HepG2 (cell line): ENCODE measurements around the gene RIPK3. TPM values are rescaled to one million over a fixed set of nuclear protein-coding genes. Genes with fewer than 3 reads are reported as not detected.

Experiments used
- ATAC-seq: fragments of 200-7000 bp; cut with Tn5 transposase; 3 replicates; pipeline ENCODE4 v1.9.1; 2020; ENCODE audit warnings: mild to moderate bottlenecking, moderate library complexity
- BruUV-seq: library from RNA; stranded (reverse); fragments of 400-500 nt; replicated peaks from 2 replicates; lab custom pipeline; 2021; lab: Mats Ljungman, UMichigan
- CTCF ChIA-PET: fragments of 300-600 bp; formaldehyde crosslinking; extraction: SDS; loops from one replicate; lab custom pipeline; 2021; ENCODE audit warnings: low total read pairs, inconsistent platforms, low intra/inter-chr PET ratio; lab: Yijun Ruan, JAX
- POLR2A ChIA-PET: fragments of 350-600 bp; sonication (Branson Sonifier 250); formaldehyde crosslinking; loops from one replicate; lab custom pipeline; 2020; ENCODE audit warnings: antibody characterized with exemption, inconsistent platforms; lab: Yijun Ruan, JAX
- DNase-seq: peaks from one replicate; pipeline ENCODE4 v3.0.0-alpha.2; 2015; ENCODE audit warnings: low spot score
- FAIRE-seq: peaks from 3 replicates; lab custom pipeline; 2011; peaks lifted over from hg19 to GRCh38; lab: Jason Lieb, UNC
- H2AFZ ChIP-seq: one replicate; pipeline ENCODE4 v1.6.1; 2011; ENCODE audit warnings: low read length, inconsistent platforms
- H3K27ac ChIP-seq: fragments of 300-600 bp; 3 replicates; pipeline ENCODE4 v1.8.0; 2011; ENCODE audit warnings: mixed run types, mild to moderate bottlenecking, mixed read lengths, low read length, inconsistent platforms; ENCODE audit not compliant: insufficient read depth; ENCODE audit errors: extremely low read length
- H3K27me3 ChIP-seq, 2 experiments: fragments of 200-600 bp in 1 of 2; 2 replicates in 1 of 2; 3 replicates in 1 of 2; pipeline versions ENCODE4 v1.6.0 to v1.8.0; 2011; ENCODE audit warnings: low read length in 2 of 2, mild to moderate bottlenecking in 2 of 2, moderate library complexity in 2 of 2, inconsistent platforms in 1 of 2; ENCODE audit not compliant: insufficient read depth in 2 of 2, control insufficient read depth in 1 of 2
- H3K36me3 ChIP-seq, 2 experiments: fragments of 200-600 bp in 1 of 2; replicated peaks in 1 of 2; 2 replicates in 1 of 2; 3 replicates in 1 of 2; pipeline versions ENCODE4 v1.5.1 to v1.8.0; 2011; ENCODE audit warnings: low read length in 2 of 2, inconsistent platforms in 1 of 2; ENCODE audit not compliant: insufficient read depth in 2 of 2, control insufficient read depth in 1 of 2
- H3K4me1 ChIP-seq: 2 replicates; pipeline ENCODE4 v1.5.1; 2012; ENCODE audit warnings: low read length, inconsistent platforms; ENCODE audit not compliant: insufficient read depth
- H3K4me2 ChIP-seq: 2 replicates; pipeline ENCODE4 v1.6.0; 2011; ENCODE audit warnings: low read depth, low read length, inconsistent platforms
- H3K4me3 ChIP-seq, 3 experiments: fragments of 200-600 bp in 1 of 3; sonication (generic), shearing (Covaris generic) in 1 of 3; replicated peaks in 1 of 3; 2 replicates each; pipeline ENCODE4 v1.5.1; 2011 to 2016; ENCODE audit warnings: low read length in 3 of 3, inconsistent platforms in 2 of 3, low read depth in 2 of 3, mild to moderate bottlenecking in 2 of 3, control low read depth in 1 of 3, mixed read lengths in 1 of 3; ENCODE audit not compliant: insufficient read depth in 1 of 3
- H3K79me2 ChIP-seq: one replicate; pipeline ENCODE4 v1.6.1; 2011; ENCODE audit warnings: low read length, inconsistent platforms; ENCODE audit not compliant: insufficient read depth
- H3K9ac ChIP-seq: 2 replicates; pipeline ENCODE4 v1.6.0; 2011; ENCODE audit warnings: mild to moderate bottlenecking, low read depth, low read length, inconsistent platforms; ENCODE audit not compliant: insufficient read depth
- H3K9me3 ChIP-seq: 2 replicates; pipeline ENCODE4 v1.5.1; 2012; ENCODE audit warnings: mild to moderate bottlenecking, low read length
- H4K20me1 ChIP-seq: 2 replicates; pipeline ENCODE4 v1.6.0; 2011; ENCODE audit warnings: inconsistent platforms, mild to moderate bottlenecking, low read length, moderate library complexity; ENCODE audit not compliant: insufficient read depth
- EED ChIP-seq: sonication (generic); formaldehyde crosslinking; IDR thresholded peaks from 2 replicates; pipeline ENCODE4 v1.5.0; 2020; ENCODE audit warnings: mild to moderate bottlenecking, missing genetic modification reagents
- HNRNPLL ChIP-seq: fragments of 200-400 bp; formaldehyde crosslinking; IDR thresholded peaks from 2 replicates; pipeline ENCODE4 v1.6.1; 2017; ENCODE audit warnings: mild to moderate bottlenecking, low read depth, low read length; ENCODE audit not compliant: poor library complexity, severe bottlenecking
- KAT8 ChIP-seq: IDR thresholded peaks from 2 replicates; pipeline ENCODE4 v1.6.1; 2016; ENCODE audit warnings: missing genetic modification reagents, missing compliant biosample characterization
- MBD4 ChIP-seq: IDR thresholded peaks from 2 replicates; pipeline ENCODE4 v1.6.1; 2012; ENCODE audit warnings: low read length, inconsistent platforms, borderline replicate concordance
- NAIF1 ChIP-seq: sonication (generic); formaldehyde crosslinking; IDR thresholded peaks from 2 replicates; pipeline ENCODE4 v1.5.0; 2020; ENCODE audit warnings: mild to moderate bottlenecking, missing genetic modification reagents, borderline replicate concordance
- PHB2 ChIP-seq: fragments of 450-650 bp; IDR thresholded peaks from 2 replicates; pipeline ENCODE4 v1.6.1; 2018; ENCODE audit not compliant: partially characterized antibody
- RBM39 ChIP-seq: fragments of 200-400 bp; formaldehyde crosslinking; IDR thresholded peaks from one replicate; pipeline ENCODE4 v1.6.1; 2018; ENCODE audit warnings: antibody characterized with exemption, mild to moderate bottlenecking, low read depth, low read length; ENCODE audit not compliant: poor library complexity, severe bottlenecking
- SATB2 ChIP-seq: sonication (generic); formaldehyde crosslinking; IDR thresholded peaks from 2 replicates; pipeline ENCODE4 v1.5.0; 2020; ENCODE audit warnings: missing genetic modification reagents
- SRF ChIP-seq: IDR thresholded peaks from 2 replicates; pipeline ENCODE4 v1.6.1; 2011; ENCODE audit warnings: mild to moderate bottlenecking, low read depth, low read length, moderate library complexity
- ZBTB2 ChIP-seq: sonication (generic); formaldehyde crosslinking; IDR thresholded peaks from 2 replicates; pipeline ENCODE4 v1.8.0; 2022; ENCODE audit warnings: low read depth, missing genetic modification reagents
- ZMYM2 ChIP-seq: sonication (generic); formaldehyde crosslinking; IDR thresholded peaks from 2 replicates; pipeline ENCODE4 v1.8.0; 2022; ENCODE audit warnings: mild to moderate bottlenecking, missing genetic modification reagents
- ZNF724P ChIP-seq: sonication (generic); formaldehyde crosslinking; IDR thresholded peaks from 2 replicates; pipeline ENCODE4 v1.8.0; 2022; ENCODE audit warnings: missing genetic modification reagents, borderline replicate concordance
- WGBS: methylation state at CpG from one replicate; pipeline ENCODE4 v1.1.6; 2017; ENCODE audit warnings: low lambda C conversion rate; 5-methylcytosine and 5-hydroxymethylcytosine counted together
- in situ Hi-C: cut with HindIII; loops from 2 replicates; pipeline ENCODE4 v1.10.0; 2017; ENCODE audit warnings: low pct_unique_long_range_greater_than_20kb; ENCODE audit not compliant: extremely low pct_ligation_motif_present
- intact Hi-C: fragments of 100-400 bp; cut with micrococcal nuclease; formaldehyde crosslinking; loops from one replicate; pipeline ENCODE4 v1.10.0; 2022; ENCODE audit not compliant: unreplicated experiment
- polyA plus RNA-seq, 8 experiments: library from polyadenylated mRNA; depleted of rRNA in 3 of 8; stranded (reverse) in 7 of 8; unstranded in 1 of 8; fragments of >200 nt; fragmentation: Illumina TruSeq in 4 of 8; extraction: Trizol in 4 of 8; gene quantifications; 2 replicates each; pipeline versions ENCODE4 v1.2.1 to v1.2.3, GENCODE V29; 2011 to 2016; ENCODE audit warnings: low read depth in 4 of 8, missing spikeins in 1 of 8, mixed read lengths in 1 of 8; ENCODE audit not compliant: insufficient read depth in 1 of 8
- total RNA-seq, 5 experiments: library from RNA; depleted of rRNA; stranded (reverse); fragments of >200 nt; fragmentation: Illumina TruSeq; extraction: Trizol; gene quantifications; 2 replicates each; pipeline ENCODE4 v1.2.3, GENCODE V29; 2016; ENCODE audit warnings: low read depth in 1 of 5
- TF ChIP-seq, protein P1 (sequence below): sonication (generic); formaldehyde crosslinking; IDR thresholded peaks from 2 replicates; pipeline ENCODE4 v1.8.1; 2023; ENCODE audit warnings: mild to moderate bottlenecking, inconsistent platforms, moderate library complexity, missing genetic modification reagents, borderline replicate concordance
- TF ChIP-seq, protein P2 (sequence below): sonication (generic); formaldehyde crosslinking; conservative IDR thresholded peaks from 2 replicates; pipeline ENCODE4 v1.4.0; 2020; ENCODE audit warnings: mild to moderate bottlenecking, missing genetic modification reagents, moderate library complexity
- TF ChIP-seq, protein P3 (sequence below): sonication (generic); formaldehyde crosslinking; IDR thresholded peaks from 2 replicates; pipeline ENCODE4 v1.8.1; 2023; ENCODE audit warnings: mild to moderate bottlenecking, moderate library complexity, missing genetic modification reagents
- TF ChIP-seq, protein P4 (sequence below): sonication (generic); formaldehyde crosslinking; IDR thresholded peaks from 2 replicates; pipeline ENCODE4 v1.4.0; 2020; ENCODE audit warnings: low read depth, mild to moderate bottlenecking, missing genetic modification reagents

The RIPK3 gene
- total and polyA plus RNA-seq, 2 of the 13 experiments (the other 11 are each of a cell fraction or from before 2014, with no cell fraction given), result not detected

- H3K4me3 ChIP-seq, result peak overlapping the region; percentile 71 to 80 (median 74)
- peaks cover 20 to 48% of the 10 kb centered on the region in 2 experiments for H3K27me3 ChIP-seq
- ATAC-seq, result peak; percentile 34
- peak overlapping the region; percentile 99 for H3K4me2 ChIP-seq
- H3K79me2 ChIP-seq, result no peaks in the 10 kb centered on the region
- DNase-seq, result no peak
- POLR2A ChIA-PET, result interaction anchor here (0.6 to 2.3 kb wide), 12 partner anchors 12 to 273 kb away, joined by 3 to 90 read pairs (median 6); partner anchors contain the start of genes CBLN3, CIDEB, EMC9 and KHNYN
- intact Hi-C loops (loop anchor here (5.0 kb wide), 1 partner anchor 196 kb away; no protein-coding TSS in a partner anchor), in situ Hi-C loops (loop anchor here (5.0 kb wide), 1 partner anchor 66 kb away; no protein-coding TSS in a partner anchor)
- H3K9me3 ChIP-seq, result no peaks in the 10 kb centered on the region
- H3K27ac ChIP-seq, result no peak overlapping the region
- H3K36me3 ChIP-seq, result no peaks in the 10 kb centered on the region
- peak overlapping the region; percentile 35; the same call in 1 of the 2 replicates for H3K9ac ChIP-seq
- FAIRE-seq, result no peak
- under 1% methylated on average over 16 of the region's 16 CpGs for WGBS
- H4K20me1 ChIP-seq, result no peaks in the 10 kb centered on the region
- no TSS peak for BruUV-seq
- CTCF ChIA-PET, result interaction anchor here (1.9 to 7.9 kb wide), 5 partner anchors 33 to 76 kb away, joined by 4 to 295 read pairs (median 30); partner anchors contain the start of genes ADCY4, CBLN3, KHNYN and SDR39U1
- no peak overlapping the region for H2AFZ ChIP-seq
- peaks cover 26% of the 10 kb centered on the region for H3K4me1 ChIP-seq
- TF ChIP-seq SATB2 (CRISPR knock-in tag), result no peak
- TF ChIP-seq PHB2, result no peak
- TF ChIP-seq ZMYM2, result no peak
- TF ChIP-seq RBM39, result peak; percentile 9
- TF ChIP-seq, protein P1, sequence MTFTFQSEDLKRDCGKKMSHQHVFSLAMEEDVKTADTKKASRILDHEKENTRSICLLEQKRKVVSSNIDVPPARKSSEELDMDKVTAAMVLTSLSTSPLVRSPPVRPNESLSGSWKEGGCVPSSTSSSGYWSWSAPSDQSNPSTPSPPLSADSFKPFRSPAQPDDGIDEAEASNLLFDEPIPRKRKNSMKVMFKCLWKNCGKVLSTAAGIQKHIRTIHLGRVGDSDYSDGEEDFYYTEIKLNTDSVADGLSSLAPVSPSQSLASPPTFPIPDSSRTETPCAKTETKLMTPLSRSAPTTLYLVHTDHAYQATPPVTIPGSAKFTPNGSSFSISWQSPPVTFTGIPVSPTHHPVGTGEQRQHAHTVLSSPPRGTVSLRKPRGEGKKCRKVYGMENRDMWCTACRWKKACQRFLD (CRISPR knock-in tag), result no peak
- no peak for TF ChIP-seq MBD4
- TF ChIP-seq KAT8 (CRISPR knock-in tag), result no peak
- TF ChIP-seq, protein P2, sequence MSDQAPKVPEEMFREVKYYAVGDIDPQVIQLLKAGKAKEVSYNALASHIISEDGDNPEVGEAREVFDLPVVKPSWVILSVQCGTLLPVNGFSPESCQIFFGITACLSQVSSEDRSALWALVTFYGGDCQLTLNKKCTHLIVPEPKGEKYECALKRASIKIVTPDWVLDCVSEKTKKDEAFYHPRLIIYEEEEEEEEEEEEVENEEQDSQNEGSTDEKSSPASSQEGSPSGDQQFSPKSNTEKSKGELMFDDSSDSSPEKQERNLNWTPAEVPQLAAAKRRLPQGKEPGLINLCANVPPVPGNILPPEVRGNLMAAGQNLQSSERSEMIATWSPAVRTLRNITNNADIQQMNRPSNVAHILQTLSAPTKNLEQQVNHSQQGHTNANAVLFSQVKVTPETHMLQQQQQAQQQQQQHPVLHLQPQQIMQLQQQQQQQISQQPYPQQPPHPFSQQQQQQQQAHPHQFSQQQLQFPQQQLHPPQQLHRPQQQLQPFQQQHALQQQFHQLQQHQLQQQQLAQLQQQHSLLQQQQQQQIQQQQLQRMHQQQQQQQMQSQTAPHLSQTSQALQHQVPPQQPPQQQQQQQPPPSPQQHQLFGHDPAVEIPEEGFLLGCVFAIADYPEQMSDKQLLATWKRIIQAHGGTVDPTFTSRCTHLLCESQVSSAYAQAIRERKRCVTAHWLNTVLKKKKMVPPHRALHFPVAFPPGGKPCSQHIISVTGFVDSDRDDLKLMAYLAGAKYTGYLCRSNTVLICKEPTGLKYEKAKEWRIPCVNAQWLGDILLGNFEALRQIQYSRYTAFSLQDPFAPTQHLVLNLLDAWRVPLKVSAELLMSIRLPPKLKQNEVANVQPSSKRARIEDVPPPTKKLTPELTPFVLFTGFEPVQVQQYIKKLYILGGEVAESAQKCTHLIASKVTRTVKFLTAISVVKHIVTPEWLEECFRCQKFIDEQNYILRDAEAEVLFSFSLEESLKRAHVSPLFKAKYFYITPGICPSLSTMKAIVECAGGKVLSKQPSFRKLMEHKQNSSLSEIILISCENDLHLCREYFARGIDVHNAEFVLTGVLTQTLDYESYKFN (CRISPR knock-in tag), result no peak
- TF ChIP-seq EED (CRISPR knock-in tag), result no peak
- TF ChIP-seq, protein P3, sequence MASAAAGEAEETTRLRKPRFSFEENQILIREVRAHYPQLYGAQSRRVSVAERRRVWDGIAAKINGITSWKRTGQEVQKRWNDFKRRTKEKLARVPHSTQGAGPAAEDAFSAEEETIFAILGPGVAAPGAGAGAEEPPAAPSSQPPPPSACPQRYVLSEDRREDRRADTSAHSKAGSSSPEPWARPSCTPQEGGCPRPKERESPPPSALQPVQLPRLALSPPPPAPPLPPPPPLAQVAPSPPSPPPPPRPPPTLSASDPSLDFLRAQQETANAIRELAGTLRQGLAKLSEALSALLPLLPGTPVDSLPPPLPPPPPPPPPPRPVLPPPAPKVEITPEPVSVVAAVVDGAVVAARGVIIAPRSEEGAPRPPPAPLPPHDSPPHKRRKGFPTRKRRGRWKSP, result no peak
- TF ChIP-seq, protein P4, sequence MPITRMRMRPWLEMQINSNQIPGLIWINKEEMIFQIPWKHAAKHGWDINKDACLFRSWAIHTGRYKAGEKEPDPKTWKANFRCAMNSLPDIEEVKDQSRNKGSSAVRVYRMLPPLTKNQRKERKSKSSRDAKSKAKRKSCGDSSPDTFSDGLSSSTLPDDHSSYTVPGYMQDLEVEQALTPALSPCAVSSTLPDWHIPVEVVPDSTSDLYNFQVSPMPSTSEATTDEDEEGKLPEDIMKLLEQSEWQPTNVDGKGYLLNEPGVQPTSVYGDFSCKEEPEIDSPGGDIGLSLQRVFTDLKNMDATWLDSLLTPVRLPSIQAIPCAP (CRISPR knock-in tag), result no peak
- TF ChIP-seq NAIF1 (CRISPR knock-in tag), result no peak
- TF ChIP-seq ZBTB2 (CRISPR knock-in tag), result no peak
- TF ChIP-seq SRF, result no peak
- peak; percentile 48 for TF ChIP-seq HNRNPLL
- TF ChIP-seq ZNF724P (CRISPR knock-in tag), result no peak
Measured at GRCh38 chr14:24366413-24366720, 26.6 kb upstream of the RIPK3 start.
